ENCODE results near the gene HFE.

HFE gene

DNA sequence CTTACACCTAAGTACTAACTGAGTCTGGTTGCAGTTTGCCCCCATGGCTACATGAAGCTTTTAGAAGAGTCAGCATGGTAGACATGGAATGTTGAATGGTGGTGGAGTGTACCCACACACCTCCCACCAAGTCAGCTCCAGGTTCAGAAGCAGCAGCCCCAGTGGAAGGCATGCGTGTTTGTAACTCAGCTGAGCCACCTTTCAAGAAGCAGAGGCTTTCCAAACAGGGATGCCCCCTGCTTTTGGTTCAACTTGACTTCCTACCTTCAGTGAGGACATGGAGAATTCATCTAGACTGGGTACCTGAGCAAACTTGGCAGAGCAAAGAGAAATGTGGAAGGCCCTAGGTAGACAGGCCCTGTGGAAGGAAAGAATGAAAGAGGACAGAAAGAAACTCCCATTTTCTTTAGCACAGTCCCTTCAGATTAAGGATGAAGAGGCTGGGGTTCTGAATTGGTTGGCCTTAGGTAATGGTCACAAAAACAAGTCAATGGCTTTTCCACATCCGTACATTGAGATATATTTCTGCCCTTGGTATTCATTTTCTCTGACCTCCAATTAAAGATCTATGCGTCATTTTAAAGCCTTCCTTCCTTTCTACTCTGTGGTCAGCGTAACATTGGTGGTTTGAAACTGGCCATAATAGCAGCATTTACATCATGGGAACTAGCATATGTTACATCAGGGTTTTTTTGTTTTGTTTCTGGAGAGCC lies 53.2 kb downstream of the HFE start:
- no peak for DNase-seq

DNA sequence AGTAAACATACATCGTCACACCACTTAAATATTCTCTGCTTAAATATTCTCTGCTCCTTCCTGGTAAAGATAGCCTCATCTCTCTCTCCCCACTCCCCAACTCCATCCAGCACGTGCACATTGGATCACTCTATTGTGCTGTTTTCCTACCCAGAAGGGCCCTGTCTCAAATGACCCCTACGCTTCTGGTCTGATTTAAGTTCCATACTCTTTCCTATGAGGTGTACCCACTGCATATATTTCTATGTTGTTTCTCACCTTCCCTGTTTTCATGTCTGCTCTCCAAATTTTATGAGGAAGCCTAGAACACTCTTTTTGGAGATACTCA lies 53.7 kb downstream of the HFE start:
- DNase-seq: no peak

DNA sequence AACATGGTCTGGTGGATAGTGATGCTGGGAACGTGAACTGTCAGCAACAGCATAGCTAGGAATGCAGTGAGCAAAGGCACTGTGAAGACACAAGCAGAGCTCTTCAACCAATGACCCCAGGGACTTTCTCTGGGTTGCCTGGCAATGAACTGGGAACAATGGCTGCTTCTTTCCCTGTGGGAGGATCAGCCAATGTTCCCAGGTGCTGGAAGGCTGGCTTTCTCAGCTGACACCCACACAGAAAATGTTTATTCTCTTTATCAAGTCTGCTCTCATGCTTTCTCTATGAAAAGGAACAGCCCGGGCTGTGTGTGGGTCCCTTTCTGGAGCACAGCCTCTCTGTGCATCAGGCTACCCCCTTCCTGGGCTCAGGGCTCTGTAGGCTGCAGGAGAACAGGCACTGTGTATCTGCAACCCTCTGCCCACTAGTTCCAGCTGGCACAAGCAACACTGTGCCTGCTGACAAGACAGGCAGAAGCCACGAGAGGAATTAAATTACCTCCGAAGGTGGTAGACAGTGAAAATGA lies 54.2 kb downstream of the HFE start:
- DNase-seq: no peak

DNA sequence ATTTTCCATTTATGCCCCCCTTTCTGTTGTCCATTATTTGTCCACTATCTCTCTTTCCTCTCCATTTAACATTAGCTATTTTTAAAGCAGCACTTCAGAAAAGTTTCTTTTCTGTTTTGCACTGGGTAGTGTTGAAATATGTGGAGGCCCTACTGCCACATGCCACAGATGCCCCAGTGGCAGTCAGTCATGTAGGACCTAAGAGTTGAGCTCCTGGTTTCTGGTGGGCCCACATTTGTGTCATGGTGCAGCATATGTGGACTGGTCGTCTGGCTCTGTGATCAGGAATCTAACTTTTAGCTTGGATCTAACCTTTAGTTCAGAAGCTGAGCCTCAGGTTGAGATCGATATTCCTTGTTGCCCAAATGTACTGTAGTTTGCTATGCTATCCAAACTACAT lies 54.8 kb downstream of the HFE start:
- DNase-seq: no peak

All from CD4-positive, alpha-beta T cell treated with Interleukin-4 for 4 hours (primary cell).